ENCODE measurements around the gene EEIG2. TPM values are rescaled to one million over a fixed set of nuclear protein-coding genes. Genes with fewer than 3 reads are reported as not detected.

EEIG2 gene
- total RNA-seq, 4 donors from 2014 or later = 11.1 to 20.6 (median 15.4) TPM

- TF ChIP-seq POLR2A (IDR thresholded peaks at IDR 0.05) (no peak), CTCF (IDR thresholded peaks at IDR 0.05) (no peak)
- DNase-seq = no peak
- H3K27me3 ChIP-seq = no peaks in the 10 kb centered on the region
These were observed 42.0 kb downstream of the EEIG2 start for GRCh38 chr1:108601708-108602410.

GRCh38 chr1:108605633-108606032 lies 45.7 kb downstream of the EEIG2 start:
- DNase-seq = no peak
- Histone ChIP-seq H3K36me3 (peaks cover 0 to 21% (median 0%) of the 10 kb centered on the region in 3 donors), H3K4me1 (no peaks in the 10 kb centered on the region), H3K27me3 (no peaks in the 10 kb centered on the region), H3K4me3 (no peak overlapping the region), H3K27ac (no peak overlapping the region), H3K9me3 (no peaks in the 10 kb centered on the region)
- TF ChIP-seq CTCF (IDR thresholded peaks at IDR 0.05) = no peak
- TF ChIP-seq POLR2A (IDR thresholded peaks at IDR 0.05) = no peak

More at GRCh38 chr1:108601708-108602410, 42.0 kb downstream of the EEIG2 start:
- Histone ChIP-seq H3K27ac (no peak overlapping the region), H3K9me3 (no peaks in the 10 kb centered on the region), H3K4me1 (peaks cover 0 to 16% (median 0%) of the 10 kb centered on the region in 4 donors), H3K4me3 (no peak overlapping the region), H3K36me3 (peaks cover 0 to 16% (median 0%) of the 10 kb centered on the region in 3 donors)

DNA sequence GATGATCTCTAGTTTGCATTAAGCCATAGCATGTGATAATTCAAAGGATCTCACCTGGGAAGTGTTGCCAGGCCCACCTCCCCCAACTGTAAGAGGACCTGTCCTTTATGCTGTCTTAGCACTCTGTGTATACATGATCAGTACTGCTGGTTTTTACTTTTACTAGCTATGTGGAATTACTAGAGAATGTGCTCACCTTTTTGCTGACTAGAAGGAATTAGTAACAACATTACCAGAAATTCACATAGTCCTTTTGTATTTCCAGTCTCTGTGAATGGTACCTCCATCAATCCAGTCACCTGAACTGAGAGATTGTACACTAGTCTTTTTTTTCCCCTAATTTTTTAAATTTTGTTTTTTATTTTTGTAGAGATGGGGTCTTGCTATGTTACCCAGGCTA lies 46.6 kb downstream of the EEIG2 start:
- Histone ChIP-seq H3K4me3 (no peak overlapping the region), H3K27ac (no peak overlapping the region), H3K36me3 (peaks cover 0 to 17% (median 0%) of the 10 kb centered on the region in 3 donors), H3K27me3 (no peaks in the 10 kb centered on the region), H3K9me3 (no peaks in the 10 kb centered on the region), H3K4me1 (no peaks in the 10 kb centered on the region)
- no peak for TF ChIP-seq CTCF (IDR thresholded peaks at IDR 0.05)
- TF ChIP-seq POLR2A (IDR thresholded peaks at IDR 0.05) = no peak
- DNase-seq = no peak

GRCh38 chr1:108609483-108610049 lies 49.7 kb downstream of the EEIG2 start:
- H3K36me3 ChIP-seq = peaks cover 0 to 22% (median 0%) of the 10 kb centered on the region in 3 donors
- TF ChIP-seq CTCF (IDR thresholded peaks at IDR 0.05) = no peak
- no peak for TF ChIP-seq POLR2A (IDR thresholded peaks at IDR 0.05)
- DNase-seq = no peak
- H3K9me3 ChIP-seq = no peaks in the 10 kb centered on the region
- no peak overlapping the region for H3K4me3 ChIP-seq
- H3K27me3 ChIP-seq = no peaks in the 10 kb centered on the region
- H3K4me1 ChIP-seq = no peaks in the 10 kb centered on the region
- H3K27ac ChIP-seq = no peak overlapping the region

Other genes starting within 250 kb of the EEIG2 start
- gene NBPF6, start 109.8 kb upstream of the EEIG2 start, total RNA-seq = 1 to 10 TPM in 3 of 4 donors, under 1 TPM in 1; 0.76 to 3.7 (median 3.5) TPM
- gene HENMT1, start 101.0 kb downstream of the EEIG2 start, total RNA-seq = 1 to 10 TPM; 2.7 to 8.3 (median 5.4) TPM
- 10 to 100 TPM; 42.1 to 54.2 (median 45.6) TPM for gene PRPF38B, start 132.2 kb downstream of the EEIG2 start, total RNA-seq
- gene FNDC7, start 152.8 kb downstream of the EEIG2 start, total RNA-seq = not detected
- 100 to 1,000 TPM in 1 of 4 donors, 10 to 100 TPM in 3; 51.3 to 106 (median 64.2) TPM for gene STXBP3, start 186.6 kb downstream of the EEIG2 start, total RNA-seq